DND-41 (cell line): ENCODE results near the gene UBAC1.

ENCODE experiments used
- ATAC-seq: fragments of 200-7000 bp; cut with Tn5 transposase; 3 replicates; pipeline ENCODE4 v1.9.1; 2021; ENCODE audit warnings: low read depth; ENCODE audit not compliant: insufficient read depth
- DNase-seq: peaks from one replicate; pipeline ENCODE4 v3.0.0-alpha.2; 2020
- H2AFZ ChIP-seq: 2 replicates; pipeline ENCODE4 v1.6.0; 2012; ENCODE audit warnings: low read depth, low read length
- H3K27ac ChIP-seq: 2 replicates; pipeline ENCODE4 v1.5.1; 2012; ENCODE audit warnings: low read length, inconsistent platforms
- H3K27me3 ChIP-seq: fragments of 200-600 bp; sonication (generic); 2 replicates; pipeline ENCODE4 v1.6.0; 2012; ENCODE audit warnings: low read length, mild to moderate bottlenecking, inconsistent platforms; ENCODE audit not compliant: insufficient read depth, poor library complexity
- H3K36me3 ChIP-seq: 2 replicates; pipeline ENCODE4 v1.5.1; 2012; ENCODE audit warnings: low read length, inconsistent platforms; ENCODE audit not compliant: insufficient read depth
- H3K4me1 ChIP-seq: 2 replicates; pipeline ENCODE4 v1.5.1; 2012; ENCODE audit warnings: mild to moderate bottlenecking, low read length; ENCODE audit not compliant: insufficient read depth
- H3K4me2 ChIP-seq: 2 replicates; pipeline ENCODE4 v1.6.0; 2012; ENCODE audit warnings: mild to moderate bottlenecking, moderate library complexity, low read length, inconsistent platforms; ENCODE audit not compliant: insufficient read depth
- H3K4me3 ChIP-seq, 2 experiments: fragments of 200-600 bp in 1 of 2; shearing (Covaris generic) in 1 of 2; 2 replicates each; pipeline ENCODE4 v1.5.1; 2012 to 2016; ENCODE audit warnings: inconsistent platforms in 2 of 2, low read length in 2 of 2, mild to moderate bottlenecking in 2 of 2, low read depth in 1 of 2, moderate library complexity in 1 of 2
- H3K79me2 ChIP-seq: 2 replicates; pipeline ENCODE4 v1.6.0; 2012; ENCODE audit warnings: low read length, inconsistent platforms; ENCODE audit not compliant: insufficient read depth
- H3K9ac ChIP-seq: 2 replicates; pipeline ENCODE4 v1.6.0; 2012; ENCODE audit warnings: low read depth, mild to moderate bottlenecking, inconsistent platforms, low read length, moderate library complexity
- H3K9me3 ChIP-seq: 2 replicates; pipeline ENCODE4 v1.5.1; 2012; ENCODE audit warnings: low read length, moderate library complexity, mild to moderate bottlenecking, inconsistent platforms; ENCODE audit not compliant: insufficient read depth, severe bottlenecking
- H4K20me1 ChIP-seq: 2 replicates; pipeline ENCODE4 v1.6.0; 2012; ENCODE audit warnings: low read length; ENCODE audit not compliant: insufficient read depth
- CTCF ChIP-seq: IDR thresholded peaks from 2 replicates; pipeline ENCODE4 v1.5.1; 2012; ENCODE audit warnings: borderline replicate concordance, low read length, moderate library complexity, mild to moderate bottlenecking; ENCODE audit not compliant: poor library complexity, severe bottlenecking; ENCODE audit errors: extremely low read depth
- EZH2 ChIP-seq: IDR thresholded peaks from 3 replicates; pipeline ENCODE4 v1.6.1; 2012; ENCODE audit warnings: borderline replicate concordance, low read depth, mild to moderate bottlenecking, moderate library complexity, low read length, inconsistent platforms; ENCODE audit not compliant: severe bottlenecking

UBAC1 gene

GRCh38 chr9:135986605-135987004, 25.4 kb upstream of the UBAC1 start:
- no peaks in the 10 kb centered on the region for H3K9me3 ChIP-seq
- 0 out of 2 replicates have a peak, but pooled peaks cover 2% of the 10 kb centered on the region for H4K20me1 ChIP-seq
- H3K4me2 ChIP-seq: no peak overlapping the region
- no peak overlapping the region for H3K9ac ChIP-seq
- no peak overlapping the region for H3K27ac ChIP-seq
- ATAC-seq (no peak), DNase-seq (no peak)
- no peak overlapping the region for H3K4me3 ChIP-seq
- no peaks in the 10 kb centered on the region for H3K79me2 ChIP-seq
- H3K4me1 ChIP-seq: peaks cover 5% of the 10 kb centered on the region; the same call in 1 of the 2 replicates
- H3K27me3 ChIP-seq: peaks cover 13% of the 10 kb centered on the region
- no peaks in the 10 kb centered on the region for H3K36me3 ChIP-seq
- no peak for TF ChIP-seq CTCF
- no peak for TF ChIP-seq EZH2
- no peak overlapping the region for H2AFZ ChIP-seq

- no peaks in the 10 kb centered on the region for H3K36me3 ChIP-seq
- H3K9me3 ChIP-seq: no peaks in the 10 kb centered on the region
- 0 out of 2 replicates have a peak, but pooled peaks cover 2% of the 10 kb centered on the region for H4K20me1 ChIP-seq
- peaks cover 13% of the 10 kb centered on the region for H3K27me3 ChIP-seq
- TF ChIP-seq EZH2 (no peak), CTCF (no peak)
- no peaks in the 10 kb centered on the region for H3K79me2 ChIP-seq
- no peak for DNase-seq
- no peak overlapping the region for H3K4me2 ChIP-seq
- H3K4me1 ChIP-seq: peaks cover 5% of the 10 kb centered on the region; the same call in 1 of the 2 replicates
- no peak overlapping the region for H3K4me3 ChIP-seq
- H2AFZ ChIP-seq: no peak overlapping the region
- no peak for ATAC-seq
- no peak overlapping the region for H3K27ac ChIP-seq
- H3K9ac ChIP-seq: no peak overlapping the region
These were observed 24.7 kb upstream of the UBAC1 start for GRCh38 chr9:135985889-135986288.

- Histone ChIP-seq H3K27me3 (peaks cover 13% of the 10 kb centered on the region), H3K4me2 (no peak overlapping the region), H2AFZ (no peak overlapping the region), H3K9ac (no peak overlapping the region), H3K4me1 (peaks cover 4% of the 10 kb centered on the region; the same call in 1 of the 2 replicates), H3K4me3 (no peak overlapping the region), H3K9me3 (no peaks in the 10 kb centered on the region), H4K20me1 (0 out of 2 replicates have a peak, but pooled peaks cover 2% of the 10 kb centered on the region), H3K27ac (no peak overlapping the region), H3K36me3 (no peaks in the 10 kb centered on the region), H3K79me2 (no peaks in the 10 kb centered on the region)
- DNase-seq: no peak
- ATAC-seq: no peak
- TF ChIP-seq EZH2: no peak
- no peak for TF ChIP-seq CTCF
These were observed 24.2 kb upstream of the UBAC1 start for GRCh38 chr9:135985459-135985774.
